NCI-H2171 treated with DMSO at 0.1 percent for 48 hours (cell line): ENCODE data around the gene PAM16.
A peak's percentile ranks its signal among the peaks of the same experiment; 100 is the strongest.

Experiments
- DNase-seq: peaks from one replicate; lab custom pipeline; 2025; lab: John Stamatoyannopoulos, UW

PAM16 gene

GRCh38 chr16:4383591-4384444 lies 32.7 kb upstream of the PAM16 start:
- no peak for DNase-seq

- no peak for DNase-seq
These were observed 31.8 kb upstream of the PAM16 start for GRCh38 chr16:4382795-4383357.

- no peak for DNase-seq
These were observed 31.0 kb upstream of the PAM16 start for GRCh38 chr16:4381935-4382794.

GRCh38 chr16:4381072-4381934 lies 30.2 kb upstream of the PAM16 start:
- DNase-seq = no peak

- DNase-seq = no peak
These were observed 29.3 kb upstream of the PAM16 start for GRCh38 chr16:4380119-4381063.

GRCh38 chr16:4378999-4379690 lies 28.0 kb upstream of the PAM16 start:
- DNase-seq = peak; percentile 13

- DNase-seq = no peak
These were observed 27.1 kb upstream of the PAM16 start for GRCh38 chr16:4378161-4378666.

GRCh38 chr16:4377573-4378154 lies 26.5 kb upstream of the PAM16 start:
- no peak for DNase-seq

GRCh38 chr16:4376893-4377572 lies 25.9 kb upstream of the PAM16 start:
- no peak for DNase-seq

GRCh38 chr16:4376126-4376892 lies 25.2 kb upstream of the PAM16 start:
- DNase-seq = no peak

GRCh38 chr16:4375717-4376116 lies 24.6 kb upstream of the PAM16 start:
- no peak for DNase-seq

- DNase-seq = no peak
These were observed 23.0 kb upstream of the PAM16 start for GRCh38 chr16:4373909-4374742.

- DNase-seq = peak; percentile 38
These were observed 22.3 kb upstream of the PAM16 start for GRCh38 chr16:4373356-4373908.

GRCh38 chr16:4372578-4373355 lies 21.6 kb upstream of the PAM16 start:
- peak; percentile 55 for DNase-seq

- no peak for DNase-seq
These were observed 21.0 kb upstream of the PAM16 start for GRCh38 chr16:4372001-4372577.
